GM18951 (cell line): ENCODE data around the gene SCFD2.

Experiments used
- POLR2A ChIP-seq: IDR thresholded peaks from 4 replicates; pipeline ENCODE4 v1.6.1; 2011; ENCODE audit warnings: mild to moderate bottlenecking; ENCODE audit not compliant: insufficient read length, insufficient read depth; ENCODE audit errors: extremely low read depth
- in situ Hi-C: fragments of 300-500 bp; cut with MboI; formaldehyde crosslinking; loops from one replicate; pipeline ENCODE4 v1.12.0; 2022; ENCODE audit warnings: low sequenced_read_pairs, mixed read lengths, inconsistent platforms; ENCODE audit not compliant: unreplicated experiment

SCFD2 gene

GRCh38 chr4:52961666-52962412 is 404.0 kb downstream of the SCFD2 start:
- in situ Hi-C loops: no loop called here
- no peak for TF ChIP-seq POLR2A

GRCh38 chr4:52959541-52959940 is 406.3 kb downstream of the SCFD2 start:
- in situ Hi-C loops: no loop called here
- no peak for TF ChIP-seq POLR2A

- in situ Hi-C loops: no loop called here
- TF ChIP-seq POLR2A: no peak
These were observed 407.8 kb downstream of the SCFD2 start for GRCh38 chr4:52957835-52958631.

GRCh38 chr4:52957220-52957686 is 408.6 kb downstream of the SCFD2 start:
- TF ChIP-seq POLR2A: no peak
- in situ Hi-C loops: no loop called here

- in situ Hi-C loops: no loop called here
- no peak for TF ChIP-seq POLR2A
These were observed 409.2 kb downstream of the SCFD2 start for GRCh38 chr4:52956691-52957090.

GRCh38 chr4:52954560-52955170 is 411.2 kb downstream of the SCFD2 start:
- in situ Hi-C loops: no loop called here
- no peak for TF ChIP-seq POLR2A

- in situ Hi-C loops: no loop called here
- no peak for TF ChIP-seq POLR2A
These were observed 413.3 kb downstream of the SCFD2 start for GRCh38 chr4:52952540-52952939.

GRCh38 chr4:52951016-52951415 is 414.8 kb downstream of the SCFD2 start:
- no peak for TF ChIP-seq POLR2A
- in situ Hi-C loops: no loop called here

- in situ Hi-C loops: no loop called here
- TF ChIP-seq POLR2A: no peak
These were observed 415.6 kb downstream of the SCFD2 start for GRCh38 chr4:52950226-52950625.

GRCh38 chr4:52949336-52949735 is 416.5 kb downstream of the SCFD2 start:
- in situ Hi-C loops: no loop called here

GRCh38 chr4:52948057-52948423 is 417.8 kb downstream of the SCFD2 start:
- no peak for TF ChIP-seq POLR2A
- in situ Hi-C loops: no loop called here

More at GRCh38 chr4:52949336-52949735, 416.5 kb downstream of the SCFD2 start:
- TF ChIP-seq POLR2A: no peak

- no peak for TF ChIP-seq POLR2A
- in situ Hi-C loops: no loop called here
These were observed 418.3 kb downstream of the SCFD2 start for GRCh38 chr4:52947401-52948056.

- in situ Hi-C loops: no loop called here
- TF ChIP-seq POLR2A: no peak
These were observed 419.0 kb downstream of the SCFD2 start for GRCh38 chr4:52946855-52947254.
